GM18861 (cell line): Measurements from ENCODE around the gene LCLAT1.
A peak's percentile ranks its signal among the peaks of the same experiment; 100 is the strongest.
"Not testable (repeated sequence)": the region's sequence is repeated elsewhere in the genome, so short reads cannot be mapped to it uniquely, and the experiment has no call there.

Source experiments
- ATAC-seq: cut with Tn5 transposase; IDR thresholded peaks from one replicate; pipeline ENCODE4 v1.9.1; 2021; ENCODE audit not compliant: unreplicated experiment

Gene LCLAT1

GRCh38 chr2:30583204-30583749 lies 136.2 kb downstream of the LCLAT1 start:
- no peak for ATAC-seq

- ATAC-seq: no peak
Observed at GRCh38 chr2:30584116-30584515, 137.1 kb downstream of the LCLAT1 start.

DNA sequence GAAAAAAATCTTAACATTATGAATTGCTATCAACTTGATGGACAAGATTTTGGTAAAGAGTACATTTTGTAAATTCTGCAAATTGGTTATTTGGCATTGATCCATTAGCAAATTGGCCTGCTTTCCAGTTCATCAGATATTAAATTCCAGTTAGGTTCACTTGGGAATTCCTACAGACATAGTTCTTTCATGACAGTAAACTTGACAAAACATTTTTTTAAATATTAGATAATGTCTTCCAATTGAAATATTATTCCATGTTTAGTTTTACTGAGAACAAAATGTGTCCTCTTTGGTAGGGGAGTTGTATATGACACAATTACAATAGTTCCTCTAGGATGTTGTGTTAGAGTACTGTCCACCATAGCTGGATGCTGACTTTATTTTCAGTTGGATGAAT lies 141.9 kb downstream of the LCLAT1 start:
- ATAC-seq: no peak

GRCh38 chr2:30590407-30590806 lies 143.4 kb downstream of the LCLAT1 start:
- ATAC-seq: no peak

DNA sequence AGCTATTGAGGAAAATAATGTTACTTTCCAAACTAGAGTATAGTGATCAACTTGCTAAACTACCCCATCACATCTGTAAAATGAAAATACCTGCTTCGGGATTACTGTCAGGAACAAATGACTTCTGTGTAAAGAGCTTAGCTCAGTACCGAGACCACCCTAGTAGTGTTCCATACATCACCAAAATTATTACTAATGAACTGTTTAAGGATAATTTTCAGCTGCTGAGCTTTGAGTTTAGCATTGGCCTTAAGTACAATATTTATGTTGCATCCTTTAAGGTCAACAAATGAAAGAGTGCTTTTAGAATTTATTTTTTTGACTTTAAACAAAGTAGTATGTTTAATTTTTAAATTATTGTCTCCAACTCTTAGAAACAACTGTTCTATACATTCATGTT lies 144.1 kb downstream of the LCLAT1 start:
- no peak for ATAC-seq

DNA sequence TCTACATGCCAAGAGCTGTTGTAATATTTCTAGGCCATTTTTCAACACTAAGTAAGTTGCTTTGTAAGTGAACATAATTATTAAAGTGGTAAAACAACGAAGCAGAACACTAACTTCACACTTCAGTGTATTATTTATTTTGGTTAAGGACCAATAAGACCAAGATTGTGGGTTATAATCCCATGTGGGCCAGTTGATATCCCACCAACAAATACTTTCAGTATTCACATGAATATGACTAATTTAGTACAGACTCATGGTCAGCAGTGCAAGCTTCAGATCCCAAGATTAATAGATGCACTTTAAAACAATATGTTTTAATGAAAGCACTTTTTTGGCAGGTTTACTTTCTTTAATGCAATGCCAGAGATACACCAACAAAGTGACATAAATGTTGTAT lies 154.3 kb downstream of the LCLAT1 start:
- ATAC-seq: no peak

GRCh38 chr2:30605197-30605596 lies 158.2 kb downstream of the LCLAT1 start:
- no peak for ATAC-seq

DNA sequence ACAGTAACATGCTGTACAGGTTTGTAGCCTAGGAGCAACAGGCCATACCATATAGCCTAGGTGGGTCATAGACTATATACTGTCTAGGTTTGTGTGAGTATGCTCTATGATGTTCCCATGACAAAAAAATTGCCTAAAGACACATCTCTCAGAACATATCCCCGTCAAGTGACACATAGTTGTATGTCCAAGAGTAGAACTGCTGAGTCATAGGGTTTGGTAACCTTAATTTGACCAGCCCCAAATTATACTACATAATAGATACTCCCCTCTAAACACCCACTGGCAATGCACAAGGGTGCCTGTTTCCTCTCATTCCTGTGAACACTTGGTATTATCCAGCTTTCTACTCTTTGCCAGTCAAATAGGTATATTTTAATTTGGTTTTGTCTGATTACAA lies 161.6 kb downstream of the LCLAT1 start:
- no peak for ATAC-seq

DNA sequence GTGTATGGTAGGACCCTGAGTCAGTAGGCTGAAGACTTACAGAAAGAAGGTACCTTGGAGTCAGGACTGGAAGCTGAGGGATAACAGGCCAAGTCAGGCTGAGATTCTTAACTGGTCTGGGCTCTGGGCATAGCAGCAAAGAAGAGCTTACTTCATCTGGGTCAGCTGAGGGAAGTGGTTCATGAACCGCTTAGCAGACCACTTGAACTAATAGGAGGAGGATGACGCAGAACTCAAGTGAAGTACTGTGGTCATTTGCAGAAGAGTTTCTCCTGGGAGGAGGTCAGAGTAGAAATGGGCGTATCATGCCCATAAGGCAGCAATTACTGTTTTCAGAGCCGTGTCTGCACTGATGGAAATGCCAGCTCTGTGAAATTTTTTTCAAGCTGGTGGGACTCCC lies 164.5 kb downstream of the LCLAT1 start:
- no peak for ATAC-seq

- ATAC-seq: no peak
Observed at GRCh38 chr2:30612371-30612770, 165.3 kb downstream of the LCLAT1 start.

GRCh38 chr2:30613001-30613400 lies 166.0 kb downstream of the LCLAT1 start:
- no peak for ATAC-seq

GRCh38 chr2:30614227-30614626 lies 167.2 kb downstream of the LCLAT1 start:
- not testable (repeated sequence) for ATAC-seq

DNA sequence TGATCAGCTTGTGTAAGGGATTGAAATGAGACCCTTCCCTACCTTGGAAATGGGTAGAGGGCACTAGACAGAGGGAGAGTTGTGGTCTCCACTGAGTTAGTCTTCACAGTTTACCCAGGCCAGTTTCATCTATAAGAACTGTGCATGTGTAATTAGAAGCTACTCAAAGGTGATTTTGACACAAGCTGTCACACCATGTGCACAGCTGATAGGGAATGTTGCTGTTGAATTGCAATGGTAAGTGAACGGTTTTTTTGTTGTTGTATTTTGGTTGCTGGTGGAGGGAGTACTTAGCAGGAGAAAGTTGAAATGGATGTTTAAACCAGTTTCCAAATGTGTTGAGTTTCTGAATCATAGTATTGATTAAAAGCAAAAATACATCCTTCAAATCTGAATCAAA lies 168.9 kb downstream of the LCLAT1 start:
- no peak for ATAC-seq

- no peak for ATAC-seq
Observed at GRCh38 chr2:30620102-30620501, 173.1 kb downstream of the LCLAT1 start.

DNA sequence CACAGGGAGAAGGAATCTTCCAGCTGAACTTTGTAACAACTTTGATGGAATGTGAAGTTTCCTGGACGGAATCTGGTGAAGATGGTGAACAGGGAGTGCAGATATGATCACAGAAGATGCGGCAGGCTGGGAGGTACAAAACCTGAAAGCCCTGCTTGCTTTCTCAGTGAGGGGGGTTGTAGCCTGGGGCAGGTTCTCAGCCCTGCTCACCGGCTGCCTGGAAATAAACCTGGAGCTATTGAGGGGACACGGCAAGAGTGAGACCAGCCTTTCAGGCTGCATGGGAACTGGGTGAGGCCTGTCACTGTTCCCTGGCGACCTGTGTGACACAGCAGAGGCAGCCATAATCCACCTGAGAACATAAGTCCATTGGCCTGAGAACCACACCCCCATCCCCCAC lies 174.8 kb downstream of the LCLAT1 start:
- no peak for ATAC-seq

DNA sequence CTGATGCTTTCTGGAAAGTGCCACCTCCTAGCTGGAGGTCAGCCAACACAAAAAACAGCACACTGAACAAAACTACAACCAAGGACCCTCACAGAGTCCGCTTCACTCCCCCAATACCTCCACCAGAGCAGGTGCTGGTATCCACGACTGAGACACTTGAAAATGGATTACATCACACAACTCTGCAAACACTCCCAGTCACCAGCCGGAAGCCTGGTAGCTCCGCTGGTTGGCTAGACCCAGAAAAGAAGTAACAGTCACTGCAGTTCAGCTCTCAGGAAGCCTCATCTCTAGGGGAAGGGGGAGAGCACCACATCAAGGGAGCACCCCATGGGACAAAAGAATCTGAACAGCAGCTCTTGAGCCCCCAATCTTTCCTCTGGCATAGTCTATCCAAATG lies 175.4 kb downstream of the LCLAT1 start:
- no peak for ATAC-seq

DNA sequence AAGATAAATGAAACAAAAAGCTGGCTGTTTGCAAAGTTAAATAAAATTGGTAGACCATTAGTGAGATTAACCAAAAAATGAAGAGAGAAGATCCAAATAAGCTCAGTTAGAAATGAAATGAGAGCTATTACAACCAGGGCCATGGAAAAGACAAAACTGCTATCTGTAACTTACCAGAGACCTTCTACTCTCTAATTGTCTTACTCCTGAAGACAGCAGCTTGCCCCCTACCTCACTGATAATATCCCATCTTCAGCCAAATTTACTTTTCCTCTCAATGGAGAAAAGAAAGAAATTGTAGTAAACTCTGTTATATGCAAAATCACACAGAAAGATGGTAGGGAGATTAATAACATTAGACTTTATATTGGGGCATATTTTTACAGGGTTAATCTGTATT lies 178.2 kb downstream of the LCLAT1 start:
- ATAC-seq: no peak

- ATAC-seq: no peak
Observed at GRCh38 chr2:30625701-30626100, 178.7 kb downstream of the LCLAT1 start.

DNA sequence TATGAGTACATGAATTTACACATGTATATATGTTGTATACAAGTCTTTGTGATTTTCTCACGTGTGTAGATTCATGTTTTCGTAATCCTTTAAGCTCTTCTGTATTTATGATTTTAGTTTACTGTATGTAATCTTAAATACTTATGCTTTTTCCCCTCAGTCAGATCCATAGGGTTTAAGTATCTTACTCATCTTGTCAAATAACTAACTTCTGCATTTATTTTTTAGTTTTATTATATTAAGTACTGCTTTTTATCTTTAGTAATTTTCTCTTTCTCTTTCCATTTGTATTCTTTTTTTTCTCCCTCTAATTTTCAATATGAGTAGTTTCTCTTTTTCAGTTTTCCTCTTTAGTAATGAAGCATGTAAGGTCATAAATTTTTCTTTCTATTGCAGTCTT lies 179.4 kb downstream of the LCLAT1 start:
- ATAC-seq: no peak

GRCh38 chr2:30627151-30627550 lies 180.1 kb downstream of the LCLAT1 start:
- no peak for ATAC-seq

GRCh38 chr2:30628341-30628740 lies 181.3 kb downstream of the LCLAT1 start:
- ATAC-seq: no peak

GRCh38 chr2:30629866-30630265 lies 182.8 kb downstream of the LCLAT1 start:
- no peak for ATAC-seq

DNA sequence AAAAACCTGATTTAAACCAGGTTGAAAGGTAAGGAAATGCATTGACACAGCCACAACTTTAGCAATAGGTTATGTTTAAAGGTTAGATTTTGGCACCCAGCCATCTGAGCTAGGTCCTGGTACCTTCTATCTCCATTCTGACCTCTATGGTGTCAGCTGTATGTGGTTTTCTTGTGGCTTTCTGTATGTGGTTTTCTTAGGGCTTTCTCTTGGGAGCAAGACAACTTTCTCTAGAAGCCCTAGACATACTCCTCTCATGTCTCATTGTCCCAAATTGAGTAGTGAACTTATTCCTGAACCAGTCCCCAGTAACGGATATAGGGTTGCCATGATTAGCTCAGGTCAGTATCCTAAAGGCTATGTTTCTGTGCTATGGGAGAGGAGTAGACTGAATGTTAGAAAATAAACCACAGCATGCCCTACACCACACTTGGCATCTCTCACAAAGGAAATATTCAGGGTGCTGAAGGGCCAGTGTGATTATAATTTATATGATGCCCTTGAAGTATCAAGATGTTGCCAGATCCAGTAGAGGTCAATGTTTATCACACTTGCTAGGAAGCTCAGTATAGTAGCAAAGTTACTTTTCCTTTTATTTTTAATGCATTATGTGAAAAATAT lies 184.1 kb downstream of the LCLAT1 start:
- ATAC-seq: peak; percentile 75
